ENCODE measurements around the gene BMAL1. TPM values are rescaled to one million over a fixed set of nuclear protein-coding genes. Genes with fewer than 3 reads are reported as not detected.

BMAL1 gene
- total and polyA plus RNA-seq, 2 donors (not counting 3 experiments of a cell fraction or from before 2014, with no cell fraction given) = 5.8 to 10.1 TPM

- Histone ChIP-seq H3K27ac (ENCODE audit: insufficient read depth, low read depth, low read length) (no peak overlapping the region), H3K9ac (replicated peaks; ENCODE audit: extremely low read depth, insufficient read depth, low read length) (no peak overlapping the region), H3K27me3 (ENCODE audit: control insufficient read depth in 2 of 2, insufficient read depth in 2 of 2, low read length in 2 of 2) (no peaks in the 10 kb centered on the region), H2AFZ (ENCODE audit: low read depth, low read length) (no peak overlapping the region), H3K9me3 (replicated peaks; ENCODE audit: control insufficient read depth, insufficient read depth, low read length) (no peaks in the 10 kb centered on the region), H3K4me2 (ENCODE audit: insufficient read depth, low read length) (no peak overlapping the region), H3K79me2 (ENCODE audit: control insufficient read depth, insufficient read depth, low read length) (no peaks in the 10 kb centered on the region), H3K9me1 (replicated peaks; ENCODE audit: control insufficient read depth, extremely low read depth, insufficient read depth, low read length) (no peaks in the 10 kb centered on the region), H3K4me3 (replicated peaks in 1 of 3; ENCODE audit: insufficient read depth in 1 of 3, low read depth in 1 of 3, low read length in 3 of 3) (no peak overlapping the region), H3K4me1 (ENCODE audit: control insufficient read depth, extremely low read depth, insufficient read depth, low read length) (no peaks in the 10 kb centered on the region), H3K36me3 (ENCODE audit: control insufficient read depth in 2 of 2, extremely low read depth in 1 of 2, insufficient read depth in 2 of 2, low read length in 2 of 2) (no peaks in the 10 kb centered on the region), H4K20me1 (replicated peaks; ENCODE audit: control insufficient read depth, extremely low read depth, insufficient read depth, low read length) (no peaks in the 10 kb centered on the region)
- BruUV-seq (replicated peaks) = no TSS peak
- TF ChIP-seq MYC (IDR thresholded peaks at IDR 0.05; ENCODE audit: low read depth, low read length) (no peak), JUN (IDR thresholded peaks at IDR 0.05; ENCODE audit: borderline replicate concordance, insufficient read depth, insufficient read length, low read depth) (no peak), MAX (IDR thresholded peaks at IDR 0.05; ENCODE audit: insufficient read depth, insufficient read length) (no peak), POLR2A (IDR thresholded peaks at IDR 0.05; ENCODE audit: low read depth, low read length) (no peak), POLR2AphosphoS5 (IDR thresholded peaks at IDR 0.05; ENCODE audit: insufficient read depth, low read depth, low read length) (no peak), GATA2 (IDR thresholded peaks at IDR 0.05; ENCODE audit: insufficient read depth, insufficient read length, low read depth, low read length) (no peak), CTCF (IDR thresholded peaks at IDR 0.05; ENCODE audit: extremely low read depth in 1 of 2, insufficient read depth in 1 of 2, low read depth in 1 of 2, low read length in 2 of 2) (no peak), EZH2 (IDR thresholded peaks at IDR 0.05; ENCODE audit: borderline replicate concordance, low read depth, low read length, severe bottlenecking) (no peak), FOS (IDR thresholded peaks at IDR 0.05; ENCODE audit: borderline replicate concordance, insufficient read depth, low read length) (no peak)
- no peak for FAIRE-seq
- dilution Hi-C loops (cut with MboI; ENCODE audit: extremely low pct_ligation_motif_present, low sequenced_read_pairs) = no loop called here
- intact Hi-C loops (cut with micrococcal nuclease) = no loop called here
- DNase-seq (ENCODE audit: low read depth, low spot score) = no peak
- CTCF ChIA-PET = interaction anchor here (1.1 to 1.9 kb wide), 3 partner anchors 9 to 11 kb away, joined by 3 to 6 read pairs (median 3); no protein-coding TSS in a partner anchor
- POLR2A ChIA-PET = no interaction called here
These were observed 26.4 kb downstream of the BMAL1 start for GRCh38 chr11:13303668-13304649.
